ENCODE data around the gene NOTCH3.

NOTCH3 gene

GRCh38 chr19:15129856-15130585 is 70.8 kb downstream of the NOTCH3 start:
- no peak overlapping the region for H3K4me3 ChIP-seq (ENCODE audit: low read depth, low read length)
- no peak for DNase-seq (ENCODE audit: low read depth)
- TF ChIP-seq CTCF (IDR thresholded peaks at IDR 0.05; ENCODE audit: low read depth, low read length, missing control alignments): no peak

- DNase-seq (ENCODE audit: low read depth): no peak
- H3K4me3 ChIP-seq (ENCODE audit: low read depth, low read length): no peak overlapping the region
- no peak for TF ChIP-seq CTCF (IDR thresholded peaks at IDR 0.05; ENCODE audit: low read depth, low read length, missing control alignments)
These were observed 72.5 kb downstream of the NOTCH3 start for GRCh38 chr19:15128162-15128770.

- DNase-seq (ENCODE audit: low read depth): no peak
- no peak for TF ChIP-seq CTCF (IDR thresholded peaks at IDR 0.05; ENCODE audit: low read depth, low read length, missing control alignments)
- H3K4me3 ChIP-seq (ENCODE audit: low read depth, low read length): peak overlapping the region; percentile 45
These were observed 74.5 kb downstream of the NOTCH3 start for GRCh38 chr19:15126131-15126910.

- peak overlapping the region; percentile 84 for H3K4me3 ChIP-seq (ENCODE audit: low read depth, low read length)
- DNase-seq (ENCODE audit: low read depth): peak; percentile 95
These were observed 75.3 kb downstream of the NOTCH3 start for GRCh38 chr19:15125232-15126067.

GRCh38 chr19:15124572-15125231 is 76.1 kb downstream of the NOTCH3 start:
- no peak for TF ChIP-seq CTCF (IDR thresholded peaks at IDR 0.05; ENCODE audit: low read depth, low read length, missing control alignments)
- H3K4me3 ChIP-seq (ENCODE audit: low read depth, low read length): peak overlapping the region; percentile 84
- no peak for DNase-seq (ENCODE audit: low read depth)

More at GRCh38 chr19:15125232-15126067, 75.3 kb downstream of the NOTCH3 start:
- TF ChIP-seq CTCF (IDR thresholded peaks at IDR 0.05; ENCODE audit: low read depth, low read length, missing control alignments): no peak

GRCh38 chr19:15123900-15124299 is 76.9 kb downstream of the NOTCH3 start:
- DNase-seq (ENCODE audit: low read depth): no peak
- no peak for TF ChIP-seq CTCF (IDR thresholded peaks at IDR 0.05; ENCODE audit: low read depth, low read length, missing control alignments)
- H3K4me3 ChIP-seq (ENCODE audit: low read depth, low read length): peak overlapping the region; percentile 84
